Upper lobe of right lung (tissue), 1 donor: Measurements from ENCODE around the gene RSPH4A. TPM values are rescaled to one million over a fixed set of nuclear protein-coding genes. Genes with fewer than 3 reads are reported as not detected.

Experiments
- ATAC-seq: fragments of 200-7000 bp; cut with Tn5 transposase; one replicate; pipeline ENCODE4 v1.9.1; 2020; ENCODE audit warnings: mild to moderate bottlenecking, moderate library complexity
- DNase-seq: peaks from one replicate; pipeline ENCODE4 v3.0.0-alpha.2; 2020
- H3K27ac ChIP-seq: fragments of 200-600 bp; one replicate; pipeline ENCODE4 v1.8.0; 2022
- H3K27me3 ChIP-seq: fragments of 200-600 bp; one replicate; pipeline ENCODE4 v1.8.0; 2022; ENCODE audit warnings: mild to moderate bottlenecking
- H3K36me3 ChIP-seq: fragments of 200-600 bp; one replicate; pipeline ENCODE4 v1.8.0; 2022
- H3K4me1 ChIP-seq: fragments of 200-600 bp; one replicate; pipeline ENCODE4 v1.8.0; 2022
- H3K4me3 ChIP-seq: fragments of 200-600 bp; one replicate; pipeline ENCODE4 v1.8.0; 2022; ENCODE audit warnings: mild to moderate bottlenecking
- H3K9me3 ChIP-seq: fragments of 200-600 bp; one replicate; pipeline ENCODE4 v1.8.0; 2022
- CTCF ChIP-seq: fragments of 200-600 bp; IDR thresholded peaks from one replicate; pipeline ENCODE4 v1.8.0; 2022; ENCODE audit warnings: antibody characterized with exemption
- intact Hi-C: fragments of 100-400 bp; cut with DNase I; formaldehyde crosslinking; loops from one replicate; pipeline ENCODE4 v1.11.0; 2022
- long read RNA-seq: library from polyadenylated mRNA; unstranded; transcript quantifications from one replicate; pipeline ENCODE4 v2.0.0, GENCODE V29; 2021
- total RNA-seq: library from RNA; stranded (reverse); fragmentation: NEBNext Ultra II Directional; extraction: Animal tissue kit (Norgen Biotek cat#: 25700); gene quantifications from one replicate; pipeline ENCODE4 v1.2.1, GENCODE V29; 2021
- donor health status: DM: no; HTN: yes; CAD: no; lungs with severe emphysema.

The RSPH4A gene
- total RNA-seq = 0.72 TPM
- long read RNA-seq = 0 reads

GRCh38 chr6:116615937-116616736, at the start of gene RSPH4A:
TSS of gene RSPH4A (plus strand) at chr6:116616479. CDS start at chr6:116616624, 145 bp downstream.
- Histone ChIP-seq H3K9me3 (no peaks in the 10 kb centered on the region), H3K4me3 (peak within 1 kb of the TSS; percentile 54), H3K36me3 (no peaks in the 10 kb centered on the region), H3K27me3 (no peaks in the 10 kb centered on the region), H3K27ac (no peak within 1 kb of the TSS), H3K4me1 (peaks cover 7% of the 10 kb centered on the region)
- peak; percentile 99 for ATAC-seq
- intact Hi-C loops = no loop called here
- TF ChIP-seq CTCF = no peak
- DNase-seq = peak; percentile 91

GRCh38 chr6:116568111-116568510, 48.2 kb upstream of the RSPH4A start:
- no peak overlapping the region for H3K4me3 ChIP-seq
- DNase-seq = no peak
- H3K27me3 ChIP-seq = no peaks in the 10 kb centered on the region
- H3K9me3 ChIP-seq = no peaks in the 10 kb centered on the region
- ATAC-seq = no peak
- H3K4me1 ChIP-seq = peaks cover 16% of the 10 kb centered on the region
- no peak for TF ChIP-seq CTCF
- intact Hi-C loops = no loop called here
- no peak overlapping the region for H3K27ac ChIP-seq
- no peaks in the 10 kb centered on the region for H3K36me3 ChIP-seq

DNA sequence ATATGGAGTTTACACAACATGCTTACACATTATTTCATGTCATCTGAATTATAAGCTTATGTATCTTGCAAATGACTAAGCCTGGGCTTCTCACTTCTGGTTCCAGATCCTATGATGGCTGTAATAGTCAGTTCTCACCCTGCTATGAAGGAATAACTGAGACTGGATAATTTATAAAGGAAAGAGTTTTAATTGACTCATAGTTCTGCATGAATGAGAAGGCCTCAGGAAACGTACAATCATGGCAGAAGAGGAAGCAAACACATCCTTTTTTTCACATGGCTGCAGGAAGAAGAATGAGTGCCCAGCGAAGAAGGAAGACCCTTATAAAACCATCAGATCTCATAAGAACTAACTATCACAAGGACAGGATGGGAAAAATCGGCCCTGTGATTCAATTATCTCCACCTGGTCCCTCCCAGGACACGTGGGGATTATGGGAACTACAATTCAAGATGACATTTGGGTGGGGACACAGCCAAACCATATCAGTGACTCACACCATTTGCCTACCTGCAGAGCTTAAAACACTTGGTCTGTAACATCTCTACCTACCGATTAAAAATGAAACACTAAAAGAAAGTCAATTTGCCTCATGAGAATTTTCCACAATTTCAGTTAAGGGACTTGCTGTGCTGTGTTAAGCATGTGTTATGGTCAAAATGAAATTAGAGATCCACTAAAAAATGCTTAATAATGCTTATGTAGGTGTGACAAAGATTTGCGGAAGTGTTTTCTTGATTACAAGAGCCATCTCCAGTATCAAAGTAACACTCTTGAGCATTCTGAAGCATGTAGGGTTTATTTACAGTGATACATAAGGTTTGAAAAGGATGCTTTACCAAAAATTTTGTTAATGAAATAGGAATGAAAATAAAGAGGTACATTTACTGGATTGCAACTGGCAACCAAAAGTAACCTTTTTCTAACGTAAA, 47.2 kb upstream of the RSPH4A start:
- DNase-seq = no peak
- Histone ChIP-seq H3K36me3 (peaks cover 3% of the 10 kb centered on the region), H3K27ac (no peak overlapping the region), H3K27me3 (no peaks in the 10 kb centered on the region), H3K4me1 (peaks cover 22% of the 10 kb centered on the region), H3K4me3 (no peak overlapping the region), H3K9me3 (no peaks in the 10 kb centered on the region)
- no peak for TF ChIP-seq CTCF
- intact Hi-C loops = no loop called here
- ATAC-seq = no peak

DNA sequence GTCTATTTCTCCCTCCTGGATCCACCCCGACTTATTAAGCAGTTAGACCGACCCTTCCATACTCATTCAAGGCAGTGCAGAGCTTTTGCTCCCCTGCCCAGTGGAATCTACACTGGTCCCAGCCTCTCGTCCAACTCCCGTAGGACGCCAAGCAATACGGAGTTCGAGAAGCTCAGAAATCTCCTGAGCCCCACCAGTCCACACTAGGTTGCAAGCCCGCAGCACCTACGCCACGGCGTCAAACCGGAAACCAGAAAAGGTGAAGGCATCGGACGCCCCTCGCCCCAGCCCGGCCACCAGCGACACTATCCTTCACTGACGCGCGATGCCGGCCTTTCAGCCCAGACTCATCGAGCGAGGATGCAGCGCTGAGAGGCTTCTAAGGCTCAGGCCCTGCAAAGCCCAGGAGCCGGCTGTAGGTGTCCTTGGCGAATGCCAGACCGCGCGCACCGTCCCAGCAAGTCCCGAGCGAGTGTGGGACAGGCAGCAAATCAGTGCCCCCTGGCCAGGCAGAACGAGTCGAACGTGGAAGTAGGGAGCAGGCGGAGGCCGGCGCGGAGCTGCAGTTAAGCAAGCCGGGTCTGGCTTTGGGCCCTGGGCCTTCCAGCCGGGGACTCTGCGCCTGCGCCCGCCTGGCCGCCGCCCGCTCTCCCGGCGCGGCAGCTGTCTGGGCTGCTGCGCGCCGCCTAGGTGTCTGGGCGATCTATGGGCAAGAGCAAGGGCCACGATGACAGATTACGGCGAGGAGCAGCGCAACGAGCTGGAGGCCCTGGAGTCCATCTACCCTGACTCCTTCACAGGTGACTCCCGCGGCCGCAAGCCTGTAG, 45.2 kb upstream of the RSPH4A start, which contains the start of gene RWDD1:
Gene RWDD1 (plus strand): TSS at position 649 of the 827 bp plus-strand sequence. CDS start 79 bp downstream, at position 728.
- ATAC-seq = peak; percentile 99
- Histone ChIP-seq H3K9me3 (no peaks in the 10 kb centered on the region), H3K4me3 (peak within 1 kb of the TSS; percentile 80), H3K27ac (peak within 1 kb of the TSS; percentile 93), H3K36me3 (peaks cover 13% of the 10 kb centered on the region), H3K27me3 (no peaks in the 10 kb centered on the region), H3K4me1 (peaks cover 22% of the 10 kb centered on the region)
- intact Hi-C loops = no loop called here
- no peak for TF ChIP-seq CTCF
- peak; percentile 100 for DNase-seq

GRCh38 chr6:116571683-116572000, 44.6 kb upstream of the RSPH4A start:
- no peaks in the 10 kb centered on the region for H3K9me3 ChIP-seq
- H3K4me3 ChIP-seq = peak overlapping the region; percentile 80
- intact Hi-C loops = no loop called here
- ATAC-seq (no peak), DNase-seq (no peak)
- no peaks in the 10 kb centered on the region for H3K27me3 ChIP-seq
- H3K27ac ChIP-seq = peak overlapping the region; percentile 93
- peaks cover 22% of the 10 kb centered on the region for H3K4me1 ChIP-seq
- TF ChIP-seq CTCF = no peak
- H3K36me3 ChIP-seq = peaks cover 14% of the 10 kb centered on the region
